HG03064 (cell line): ENCODE data around the gene LRRC9.

Experiments
- ATAC-seq: cut with Tn5 transposase; IDR thresholded peaks from one replicate; pipeline ENCODE4 v1.9.1; 2021; ENCODE audit warnings: low read depth; ENCODE audit not compliant: unreplicated experiment

LRRC9 gene

GRCh38 chr14:60101786-60102185 is 181.8 kb downstream of the LRRC9 start:
- no peak for ATAC-seq

GRCh38 chr14:60102389-60102788 is 182.4 kb downstream of the LRRC9 start:
- no peak for ATAC-seq

- no peak for ATAC-seq
Observed at GRCh38 chr14:60106339-60106738, 186.4 kb downstream of the LRRC9 start.

- ATAC-seq: no peak
Observed at GRCh38 chr14:60107477-60107876, 187.5 kb downstream of the LRRC9 start.

- no peak for ATAC-seq
Observed at GRCh38 chr14:60111732-60112131, 191.8 kb downstream of the LRRC9 start.
